ENCODE results near the gene RBMS1.

GRCh38 chr2:160295519-160296207 is 197.9 kb downstream of the RBMS1 start:
- no peak for TF ChIP-seq CTCF (IDR thresholded peaks at IDR 0.05; ENCODE audit: poor library complexity, severe bottlenecking)
- TF ChIP-seq EZH2 (IDR thresholded peaks at IDR 0.05; ENCODE audit: borderline replicate concordance, insufficient read depth, low read length, poor library complexity, severe bottlenecking): no peak
- TF ChIP-seq POLR2AphosphoS5 (IDR thresholded peaks at IDR 0.05): no peak
- TF ChIP-seq SMC3 (conservative IDR thresholded peaks at IDR 0.05; ENCODE audit: poor library complexity): no peak
- TF ChIP-seq MXI1 (conservative IDR thresholded peaks at IDR 0.05; ENCODE audit: poor library complexity, severe bottlenecking): no peak
- no peak for TF ChIP-seq TAF1 (IDR thresholded peaks at IDR 0.05; ENCODE audit: low read depth)
- no peak for TF ChIP-seq REST (IDR thresholded peaks at IDR 0.05; ENCODE audit: borderline replicate concordance)
- TF ChIP-seq EP300 (conservative IDR thresholded peaks at IDR 0.05; ENCODE audit: poor library complexity, severe bottlenecking): no peak

All from neural cell (in vitro differentiated cells).